Endothelial cell of hepatic sinusoid (primary cell): ENCODE measurements around the gene PP2D1.
"Not testable (repeated sequence)": the region's sequence is repeated elsewhere in the genome, so short reads cannot be mapped to it uniquely, and the experiment has no call there.

Experiments used
- in situ Hi-C: cut with HindIII; loops from 2 replicates; pipeline ENCODE4 v1.10.0; 2017; ENCODE audit warnings: low sequenced_read_pairs

Gene PP2D1

DNA sequence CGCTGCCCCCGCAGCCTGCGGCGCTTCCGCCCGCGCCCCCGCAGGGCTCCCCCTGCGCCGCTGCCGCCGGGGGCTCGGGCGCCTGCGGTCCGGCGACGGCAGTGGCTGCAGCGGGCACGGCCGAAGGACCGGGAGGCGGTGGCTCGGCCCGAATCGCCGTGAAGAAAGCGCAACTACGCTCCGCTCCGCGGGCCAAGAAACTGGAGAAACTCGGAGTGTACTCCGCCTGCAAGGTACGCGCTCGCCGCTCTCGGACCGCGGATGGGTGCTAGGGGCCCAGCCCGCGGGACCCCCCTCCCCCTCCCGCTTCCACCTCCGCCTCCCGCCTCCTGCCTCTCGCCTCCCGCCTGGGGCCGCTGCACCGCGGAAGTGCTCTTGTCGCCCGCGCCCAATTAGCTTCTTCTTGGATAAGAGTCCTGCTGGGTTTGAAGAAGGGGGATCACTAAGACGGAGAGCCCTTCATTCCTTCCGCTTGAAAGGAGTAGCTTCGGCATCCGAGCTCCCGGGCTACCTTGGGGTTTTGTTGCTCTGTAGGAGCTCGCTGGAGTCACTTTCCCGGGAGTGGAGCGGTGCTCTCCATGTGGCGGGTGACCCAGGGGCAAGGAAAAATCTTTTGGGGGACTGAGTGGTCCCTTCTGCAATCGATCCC lies 28.6 kb upstream of the PP2D1 start:
- in situ Hi-C loops, result no loop called here

DNA sequence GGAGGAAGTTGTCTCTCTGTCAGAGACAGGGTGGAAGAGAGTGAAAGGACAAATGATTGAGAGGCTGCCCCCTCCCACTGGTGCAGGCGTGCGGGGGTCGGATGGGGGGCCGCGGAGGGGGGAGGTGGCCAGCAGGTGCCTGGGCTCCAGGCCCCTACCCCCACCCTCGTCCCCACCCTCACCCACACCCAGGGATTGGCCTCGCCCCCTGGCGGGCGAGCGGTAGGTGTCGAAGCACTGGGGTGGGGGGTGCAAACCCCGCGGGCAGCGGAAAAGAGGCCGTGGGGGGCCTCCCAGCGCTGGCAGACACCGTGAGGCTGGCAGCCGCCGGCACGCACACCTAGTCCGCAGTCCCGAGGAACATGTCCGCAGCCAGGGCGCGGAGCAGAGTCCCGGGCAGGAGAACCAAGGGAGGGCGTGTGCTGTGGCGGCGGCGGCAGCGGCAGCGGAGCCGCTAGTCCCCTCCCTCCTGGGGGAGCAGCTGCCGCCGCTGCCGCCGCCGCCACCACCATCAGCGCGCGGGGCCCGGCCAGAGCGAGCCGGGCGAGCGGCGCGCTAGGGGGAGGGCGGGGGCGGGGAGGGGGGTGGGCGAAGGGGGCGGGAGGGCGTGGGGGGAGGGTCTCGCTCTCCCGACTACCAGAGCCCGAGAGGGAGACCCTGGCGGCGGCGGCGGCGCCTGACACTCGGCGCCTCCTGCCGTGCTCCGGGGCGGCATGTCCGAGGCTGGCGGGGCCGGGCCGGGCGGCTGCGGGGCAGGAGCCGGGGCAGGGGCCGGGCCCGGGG lies 27.9 kb upstream of the PP2D1 start, which contains the start of gene KAT2B:
Gene KAT2B, plus strand, starts transcription at position 682 of the 783 bp plus-strand sequence. Its CDS starts 32 bp downstream, at position 714.
- in situ Hi-C loops, result no loop called here

- in situ Hi-C loops, result no loop called here
These were observed 27.4 kb upstream of the PP2D1 start for GRCh38 chr3:20039466-20039764.

DNA sequence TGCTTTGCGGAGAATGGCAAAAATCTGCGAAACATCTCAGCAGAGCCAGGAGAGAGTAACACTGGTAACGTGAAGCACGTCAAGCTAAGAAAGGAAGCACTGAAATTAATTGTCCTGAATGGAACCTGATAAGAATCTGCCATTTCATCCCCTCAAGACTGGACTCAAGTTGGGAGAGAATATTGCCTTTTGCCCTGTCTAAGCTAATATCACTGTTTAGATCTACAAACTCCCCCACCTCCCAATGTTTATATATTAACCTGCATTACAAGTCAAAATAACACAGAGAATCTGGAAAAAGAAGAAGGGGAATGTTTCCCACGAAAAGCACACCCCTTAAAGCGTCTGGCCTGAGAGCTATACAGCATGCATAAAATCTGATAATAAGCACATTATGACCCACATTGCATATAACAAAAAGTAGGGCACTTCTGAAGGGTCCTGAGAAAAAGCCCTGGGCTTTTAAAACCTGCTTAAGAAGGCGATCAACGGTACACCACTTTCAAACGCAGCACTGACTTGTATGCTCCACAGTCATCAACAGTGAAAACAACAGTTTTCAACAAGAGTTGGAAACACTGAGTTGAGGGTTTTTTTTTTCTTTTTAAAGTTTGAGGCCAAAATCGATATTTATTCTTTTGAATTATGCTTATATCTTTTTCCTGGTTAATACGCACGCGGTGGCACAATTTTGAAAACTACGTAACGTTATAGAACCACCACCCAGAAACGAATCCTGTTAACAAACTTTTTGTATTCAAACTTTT lies 26.8 kb upstream of the PP2D1 start:
- in situ Hi-C loops, result no loop called here

DNA sequence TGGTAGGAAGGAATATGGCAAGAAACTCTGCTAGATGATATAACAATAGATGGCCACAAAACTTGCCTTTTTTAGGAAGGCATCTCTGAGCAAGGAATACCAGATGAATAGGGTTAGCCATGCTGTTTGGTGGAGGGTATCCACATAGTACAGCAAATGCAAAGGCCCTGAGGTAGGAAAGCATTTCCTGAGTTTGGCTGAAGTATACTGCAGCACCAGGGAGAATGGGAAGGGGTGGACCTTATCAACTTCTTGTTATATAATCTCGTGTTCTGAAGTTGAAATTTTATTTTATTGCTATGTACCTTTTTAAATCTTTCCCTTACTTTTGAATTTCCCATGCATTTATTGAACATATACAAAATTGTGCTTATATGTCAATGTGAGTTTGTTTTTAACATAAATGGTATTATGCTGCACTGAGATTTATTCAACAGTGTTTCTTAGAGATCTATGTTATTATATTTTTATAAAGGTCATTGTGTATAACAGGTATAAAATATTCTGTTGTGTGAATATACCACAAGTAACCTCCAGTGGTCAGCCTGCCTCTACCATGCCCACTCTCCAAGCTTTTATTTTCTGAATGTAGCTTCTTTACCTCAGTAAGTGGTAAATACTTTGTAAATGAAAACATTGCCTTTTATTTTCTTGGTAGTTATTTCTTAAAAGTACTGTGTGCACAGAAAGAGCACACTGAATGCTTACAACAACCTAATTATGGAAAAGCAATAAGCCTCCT lies 25.4 kb upstream of the PP2D1 start:
- in situ Hi-C loops, result no loop called here

DNA sequence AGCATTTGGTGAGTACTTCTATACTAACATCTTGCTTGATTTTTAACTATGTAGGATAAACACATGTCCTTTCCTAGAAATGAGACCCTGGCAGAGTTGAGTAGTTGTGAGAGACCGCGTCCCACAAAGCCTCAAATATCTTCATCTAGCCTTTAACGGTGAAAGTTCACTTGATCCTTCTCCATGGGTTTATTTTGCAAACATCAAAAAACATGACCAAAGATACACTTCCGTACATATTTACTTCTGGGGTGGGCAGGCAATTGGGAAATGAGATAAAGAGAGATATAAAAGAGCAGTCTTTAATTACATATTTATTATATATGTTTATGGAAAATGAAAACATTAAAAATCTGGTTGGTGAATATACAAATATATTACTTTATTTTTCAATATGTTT lies 23.0 kb upstream of the PP2D1 start:
- in situ Hi-C loops, result no loop called here

DNA sequence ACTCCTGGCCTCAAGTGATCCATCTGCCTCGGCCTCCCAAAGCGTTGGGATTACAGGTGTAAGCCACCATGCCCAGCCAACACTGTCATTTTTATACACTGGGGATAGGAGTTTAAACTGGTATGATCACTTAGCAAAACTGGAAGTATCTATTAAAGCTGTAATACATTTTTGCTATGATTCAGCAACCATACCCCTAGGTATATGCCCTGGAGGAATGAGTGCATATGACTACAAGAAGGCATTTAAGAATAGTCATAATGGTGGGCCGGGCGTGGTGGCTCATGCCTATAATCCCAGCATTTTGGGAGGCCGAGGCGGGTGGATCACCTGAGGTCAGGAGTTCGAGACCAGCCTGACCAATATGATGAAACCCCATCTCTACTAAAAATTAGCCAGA lies 19.9 kb upstream of the PP2D1 start:
- in situ Hi-C loops, result not testable (repeated sequence)

GRCh38 chr3:20028905-20029331 lies 16.9 kb upstream of the PP2D1 start:
- in situ Hi-C loops, result loop anchor here (5.0 kb wide), 3 partner anchors 52 to 132 kb away; no protein-coding TSS in a partner anchor

GRCh38 chr3:20027136-20027535 lies 15.1 kb upstream of the PP2D1 start:
- in situ Hi-C loops, result loop anchor here (5.0 kb wide), 3 partner anchors 50 to 130 kb away; no protein-coding TSS in a partner anchor

DNA sequence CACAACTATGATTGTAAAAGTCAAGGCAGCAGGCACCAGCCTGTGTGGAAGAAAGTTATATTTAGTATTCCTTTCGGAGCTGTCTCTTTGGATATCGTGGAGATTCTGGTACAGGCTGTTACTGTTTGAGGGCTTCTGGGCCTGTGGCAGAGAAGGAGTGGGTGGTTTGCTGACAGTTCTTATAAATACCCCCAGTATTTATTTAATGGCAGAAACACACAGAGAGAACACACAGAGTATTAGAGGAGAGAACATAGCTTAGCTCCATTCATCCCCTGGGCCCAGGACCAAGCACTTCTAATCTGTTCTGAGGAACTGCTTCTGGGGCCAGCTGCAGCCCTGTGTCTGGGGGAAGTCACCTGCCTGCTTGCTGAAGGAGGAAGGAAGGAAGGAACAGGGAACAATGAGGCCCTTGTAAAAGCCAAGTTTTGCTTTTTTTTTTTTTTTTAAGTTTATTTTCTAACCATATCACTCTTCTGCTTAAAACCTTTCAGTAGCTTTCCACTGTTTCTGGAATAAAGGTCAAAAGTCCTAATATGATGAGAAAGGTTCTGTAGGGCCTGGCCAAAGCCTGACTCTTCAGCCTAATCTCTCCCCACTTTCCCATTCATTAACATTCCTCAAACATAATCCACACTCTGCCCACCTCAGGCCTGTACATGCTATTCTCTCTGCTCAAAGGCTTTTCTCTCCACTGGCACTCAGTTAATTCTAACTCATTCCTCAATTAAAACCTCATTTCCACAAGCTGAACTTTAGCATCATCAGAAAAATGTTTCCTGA lies 11.8 kb upstream of the PP2D1 start:
- in situ Hi-C loops, result no loop called here

DNA sequence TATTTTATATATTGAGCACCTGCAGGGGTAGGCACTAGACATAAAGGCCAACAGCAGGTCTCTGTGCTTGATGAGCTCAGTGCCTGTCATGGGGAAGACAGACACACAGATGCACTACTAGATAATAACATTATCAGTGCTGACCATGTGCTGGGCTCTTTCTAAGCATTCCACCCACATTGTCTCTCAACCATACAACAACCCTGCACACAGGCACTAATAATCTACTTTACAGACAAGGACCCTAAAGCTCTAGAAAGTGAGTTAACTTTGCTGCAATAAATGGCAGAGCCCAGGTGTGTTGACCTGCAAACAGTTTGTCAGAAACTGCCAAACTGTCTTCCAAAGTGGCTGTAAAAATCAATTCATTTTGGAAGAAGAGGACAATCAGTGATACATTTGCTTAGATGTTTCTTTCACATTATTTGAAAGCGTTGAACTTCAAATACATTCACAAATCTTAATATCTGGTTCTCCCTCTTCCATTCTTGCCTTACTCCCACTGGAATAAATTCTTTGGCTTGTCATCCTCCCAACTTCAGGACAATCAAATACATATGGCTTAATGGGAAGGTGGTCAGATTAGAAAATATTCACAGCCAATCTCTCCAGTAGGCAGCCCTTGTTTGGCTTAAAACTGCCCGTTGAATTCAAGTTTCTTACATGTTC lies 11.0 kb upstream of the PP2D1 start:
- in situ Hi-C loops, result no loop called here

GRCh38 chr3:20016076-20016475 lies 4.0 kb upstream of the PP2D1 start:
- in situ Hi-C loops, result not testable (repeated sequence)

DNA sequence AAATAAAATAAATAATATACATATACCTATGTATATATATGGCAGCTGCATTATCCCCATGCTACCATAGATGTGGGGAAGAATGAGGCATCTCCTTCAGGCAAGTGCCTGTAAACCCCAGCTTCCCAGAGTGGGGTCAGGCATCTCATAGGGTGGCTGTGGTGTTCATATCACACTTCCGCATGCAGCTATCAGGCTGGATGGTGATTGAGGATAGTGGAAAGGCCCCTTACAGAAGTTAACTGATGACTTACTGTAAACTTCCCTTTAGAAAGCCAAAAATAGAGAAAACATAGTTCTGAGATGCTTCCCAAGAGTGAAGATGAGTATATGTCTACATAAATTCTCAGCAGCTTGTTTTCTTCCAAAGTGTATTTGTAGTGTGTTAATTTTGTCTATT lies 3.5 kb upstream of the PP2D1 start:
- in situ Hi-C loops, result no loop called here

DNA sequence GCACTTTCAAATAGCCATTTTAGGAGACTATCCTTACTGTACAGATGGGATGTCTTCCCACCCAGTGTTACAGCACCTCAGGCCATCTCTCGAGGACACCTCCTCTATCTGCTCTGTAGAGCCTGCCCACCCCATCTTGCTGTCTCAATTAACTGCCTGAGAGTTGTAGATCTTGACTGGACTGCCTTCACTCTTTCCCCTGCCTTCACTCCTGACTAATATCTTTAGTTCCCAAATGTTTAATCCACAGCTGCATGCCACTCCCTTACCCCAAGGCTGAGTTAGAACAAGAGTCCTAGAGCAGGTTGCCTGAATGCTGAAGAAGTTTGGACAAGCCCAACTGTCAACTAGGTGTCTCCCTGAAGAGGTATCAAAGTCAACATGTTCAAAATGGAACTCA lies 1.3 kb upstream of the PP2D1 start:
- in situ Hi-C loops, result no loop called here

- in situ Hi-C loops, result no loop called here
These were observed 3.4 kb downstream of the PP2D1 start for GRCh38 chr3:20008646-20009045.

- in situ Hi-C loops, result no loop called here
These were observed 4.1 kb downstream of the PP2D1 start for GRCh38 chr3:20007960-20008359.

- in situ Hi-C loops, result no loop called here
These were observed 10.1 kb downstream of the PP2D1 start for GRCh38 chr3:20001932-20002331.

GRCh38 chr3:19997502-19997901 lies 14.6 kb downstream of the PP2D1 start:
- in situ Hi-C loops, result no loop called here

GRCh38 chr3:19994796-19995195 lies 17.3 kb downstream of the PP2D1 start:
- in situ Hi-C loops, result no loop called here

GRCh38 chr3:19988904-19989303 lies 23.2 kb downstream of the PP2D1 start:
- in situ Hi-C loops, result not testable (repeated sequence)
